K562 (cell line): ENCODE data around the gene ZNF384. TPM values are rescaled to one million over a fixed set of nuclear protein-coding genes. Genes with fewer than 3 reads are reported as not detected.

Source experiments
- ATAC-seq: fragments of 200-7000 bp; cut with Tn5 transposase; 3 replicates; pipeline ENCODE4 v1.9.1; 2020; ENCODE audit warnings: moderate library complexity
- BruUV-seq: library from RNA; stranded (reverse); fragments of 400-500 nt; replicated peaks from 2 replicates; lab custom pipeline; 2021; lab: Mats Ljungman, UMichigan
- CTCF ChIA-PET: fragments of 300-600 bp; formaldehyde crosslinking; extraction: SDS; loops from one replicate; lab custom pipeline; 2021; ENCODE audit warnings: low intra/inter-chr PET ratio; lab: Yijun Ruan, JAX
- POLR2A ChIA-PET: fragments of 300-600, 350-650 bp; sonication (Branson Sonifier 250); formaldehyde crosslinking; extraction: SDS; loops from one replicate; lab custom pipeline; 2021; ENCODE audit warnings: antibody characterized with exemption, inconsistent platforms; lab: Yijun Ruan, JAX
- DNase-seq, 4 experiments: peaks; one replicate each; pipeline versions ENCODE4 v3.0.0 to v3.0.0-alpha.2; 2011 to 2018; ENCODE audit warnings: low spot score in 3 of 4, mixed read lengths in 3 of 4; ENCODE audit errors: extremely low read depth in 1 of 4
- FAIRE-seq: peaks from 2 replicates; lab custom pipeline; 2011; peaks lifted over from hg19 to GRCh38; lab: Jason Lieb, UNC
- H2AFZ ChIP-seq: 2 replicates; pipeline ENCODE4 v1.6.0; 2011; ENCODE audit warnings: low read depth, low read length, control low read depth, inconsistent platforms
- H3K27ac ChIP-seq: fragments of 200-600 bp; 3 replicates; pipeline ENCODE4 v1.8.0; 2011; ENCODE audit warnings: low read depth, mild to moderate bottlenecking, control low read depth, inconsistent platforms, low read length, moderate library complexity, mixed read lengths; ENCODE audit errors: extremely low read depth
- H3K27me3 ChIP-seq, 2 experiments: fragments of 300-600 bp in 1 of 2; 2 replicates in 1 of 2; 3 replicates in 1 of 2; pipeline versions ENCODE4 v1.6.0 to v1.8.0; 2011; ENCODE audit warnings: inconsistent platforms in 2 of 2, low read length in 2 of 2, mild to moderate bottlenecking in 1 of 2, mixed read lengths in 1 of 2, moderate library complexity in 1 of 2; ENCODE audit not compliant: control insufficient read depth in 2 of 2, insufficient read depth in 2 of 2
- H3K36me3 ChIP-seq: fragments of 300-600 bp; 3 replicates; pipeline ENCODE4 v1.8.0; 2011; ENCODE audit warnings: mild to moderate bottlenecking, low read length, inconsistent platforms; ENCODE audit not compliant: control insufficient read depth, insufficient read depth
- H3K4me1 ChIP-seq, 2 experiments: fragments of 200-600 bp in 1 of 2; replicated peaks in 1 of 2; 2 replicates in 1 of 2; 3 replicates in 1 of 2; pipeline versions ENCODE4 v1.5.1 to v1.8.0; 2011; ENCODE audit warnings: inconsistent platforms in 2 of 2, low read length in 2 of 2, mild to moderate bottlenecking in 1 of 2, mixed read lengths in 1 of 2, moderate library complexity in 1 of 2; ENCODE audit not compliant: control insufficient read depth in 2 of 2, insufficient read depth in 2 of 2
- H3K4me2 ChIP-seq: 2 replicates; pipeline ENCODE4 v1.6.1; 2011; ENCODE audit warnings: low read length, control low read depth, inconsistent platforms, mixed read lengths; ENCODE audit not compliant: insufficient read depth
- H3K4me3 ChIP-seq: fragments of 200-600 bp; sonication (generic), shearing (Covaris generic); 2 replicates; pipeline ENCODE4 v1.5.1; 2016; ENCODE audit warnings: control low read depth, inconsistent platforms
- H3K79me2 ChIP-seq: fragments of 200-600 bp; 3 replicates; pipeline ENCODE4 v1.8.0; 2011; ENCODE audit warnings: low read length, inconsistent platforms; ENCODE audit not compliant: control insufficient read depth, insufficient read depth
- H3K9ac ChIP-seq, 2 experiments: 2 replicates each; pipeline versions ENCODE4 v1.6.0 to v1.6.1; 2011; ENCODE audit warnings: low read depth in 2 of 2, low read length in 2 of 2, control low read depth in 1 of 2, inconsistent platforms in 1 of 2, mild to moderate bottlenecking in 1 of 2, mixed read lengths in 1 of 2; ENCODE audit not compliant: insufficient read depth in 1 of 2
- H3K9me1 ChIP-seq: one replicate; pipeline ENCODE4 v1.6.0; 2011; ENCODE audit warnings: inconsistent platforms, mild to moderate bottlenecking, low read length, moderate library complexity; ENCODE audit not compliant: control insufficient read depth, insufficient read depth
- H3K9me3 ChIP-seq: replicated peaks from 2 replicates; pipeline ENCODE4 v1.5.1; 2011; ENCODE audit warnings: low read depth, low read length, inconsistent platforms; ENCODE audit not compliant: control insufficient read depth, insufficient read depth
- H4K20me1 ChIP-seq: replicated peaks from 2 replicates; pipeline ENCODE4 v1.6.1; 2011; ENCODE audit warnings: low read length, inconsistent platforms, mixed read lengths; ENCODE audit not compliant: control insufficient read depth, insufficient read depth
- CREB1 ChIP-seq, 2 experiments: sonication (generic) in 1 of 2; formaldehyde crosslinking in 1 of 2; IDR thresholded peaks; 2 replicates each; pipeline versions ENCODE4 v1.6.1 to v1.8.0; 2012 to 2022; ENCODE audit warnings: inconsistent platforms in 1 of 2, mild to moderate bottlenecking in 1 of 2, missing genetic modification reagents in 1 of 2, moderate library complexity in 1 of 2
- DEAF1 ChIP-seq: fragments of 450-650 bp; formaldehyde crosslinking; IDR thresholded peaks from 2 replicates; pipeline ENCODE4 v1.4.0; 2020; ENCODE audit warnings: mild to moderate bottlenecking, moderate library complexity
- L3MBTL2 ChIP-seq: fragments of 450-650 bp; IDR thresholded peaks from 2 replicates; pipeline ENCODE4 v1.6.1; 2016; ENCODE audit warnings: mild to moderate bottlenecking, moderate library complexity
- MCM5 ChIP-seq: fragments of 450-650 bp; IDR thresholded peaks from 2 replicates; pipeline ENCODE4 v1.6.1; 2016; ENCODE audit warnings: low read depth
- PKNOX1 ChIP-seq: fragments of 450-650 bp; IDR thresholded peaks from 2 replicates; pipeline ENCODE4 v1.6.1; 2016
- RBFOX2 ChIP-seq: fragments of 200-400 bp; formaldehyde crosslinking; IDR thresholded peaks from 2 replicates; pipeline ENCODE4 v1.6.1; 2017; ENCODE audit warnings: low read depth, mild to moderate bottlenecking, low read length, moderate library complexity
- STAT5B ChIP-seq: fragments of 250-450 bp; sonication (Bioruptor Pico); IDR thresholded peaks from 2 replicates; pipeline ENCODE4 v1.8.0; 2021; ENCODE audit warnings: mild to moderate bottlenecking, inconsistent platforms
- UBTF ChIP-seq, 2 experiments: IDR thresholded peaks; 2 replicates each; pipeline ENCODE4 v1.6.1; 2012; ENCODE audit warnings: improper control_type of control experiment in 2 of 2, low read depth in 2 of 2, low read length in 2 of 2, borderline replicate concordance in 1 of 2
- ZNF165 ChIP-seq: fragments of 250-450 bp; sonication (Bioruptor Pico); IDR thresholded peaks from 2 replicates; pipeline ENCODE4 v1.4.0; 2020; ENCODE audit warnings: borderline replicate concordance
- ZNF224 ChIP-seq: sonication (generic); formaldehyde crosslinking; IDR thresholded peaks from 2 replicates; pipeline ENCODE4 v1.8.0; 2022; ENCODE audit warnings: mild to moderate bottlenecking, missing genetic modification reagents
- WGBS: fragments of 100-300 bp; shearing (Covaris generic); methylation state at CpG from one replicate; pipeline ENCODE4 v1.1.6; 2016; ENCODE audit warnings: low coverage, mixed read lengths; ENCODE audit not compliant: insufficient coverage; ENCODE audit errors: missing lambda C conversion rate; 5-methylcytosine and 5-hydroxymethylcytosine counted together
- in situ Hi-C: fragments of 300-500 bp; cut with MboI; formaldehyde crosslinking; loops from 4 replicates; pipeline ENCODE4 v1.15.0; 2018; ENCODE audit warnings: inconsistent platforms, mixed read lengths
- intact Hi-C: fragments of 100-400 bp; cut with micrococcal nuclease; formaldehyde crosslinking; loops from 2 replicates; pipeline ENCODE4 v1.14.2; 2022
- polyA plus RNA-seq, 8 experiments: library from polyadenylated mRNA; depleted of rRNA in 4 of 8; stranded (reverse) in 5 of 8; unstranded in 3 of 8; fragments of >200 nt; fragmentation: Nextera tagmentation in 2 of 8; fragmentation: Illumina TruSeq in 1 of 8; extraction: Ambion mirVana in 2 of 8; extraction: Trizol in 1 of 8; gene quantifications; 2 replicates each; pipeline versions ENCODE4 v1.2.1 to v1.2.3, GENCODE V29; 2011 to 2014; ENCODE audit warnings: inconsistent platforms in 1 of 8, missing spikeins in 1 of 8
- total RNA-seq, 7 experiments: library from RNA; depleted of rRNA in 6 of 7; stranded (reverse); fragments of >200 nt in 6 of 7; fragmentation: Illumina TruSeq in 2 of 7; extraction: Trizol in 2 of 7; gene quantifications; 2 replicates each; pipeline versions ENCODE4 v1.2.1 to v1.2.3, GENCODE V29; 2011 to 2021; ENCODE audit warnings: low replicate concordance in 1 of 7

Gene ZNF384
- total and polyA plus RNA-seq, 9 of the 15 experiments (the other 6 are each of a cell fraction or from before 2014, with no cell fraction given), result 0.36 to 64.8 (median 21.3) TPM

- TF ChIP-seq DEAF1 (peak; percentile 54), STAT5B (CRISPR knock-in tag) (no peak)
- TF ChIP-seq, all 486 proteins: peak for 19
Observed at GRCh38 chr12:6735448-6736191, 46.4 kb upstream of the ZNF384 start (continued).

GRCh38 chr12:6734506-6735387, 45.6 kb upstream of the ZNF384 start:
- FAIRE-seq, result no peak
- DNase-seq, result no peak
- ChIA-PET CTCF (interaction anchor here (1.4 to 1.5 kb wide), 2 partner anchors 44 to 91 kb away, joined by 6 read pairs; no protein-coding TSS in a partner anchor), POLR2A (interaction anchor here (0.9 to 1.3 kb wide), 2 partner anchors 10 to 11 kb away, joined by 3 to 9 read pairs; partner anchors contain the start of gene COPS7A)
- H3K27me3 ChIP-seq, result no peaks in the 10 kb centered on the region
- H3K79me2 ChIP-seq, result no peaks in the 10 kb centered on the region
- H3K4me1 ChIP-seq, result peaks cover 0 to 2% of the 10 kb centered on the region in 2 experiments; a peak in 2 of 5 replicates
- BruUV-seq, result no TSS peak
- H3K36me3 ChIP-seq, result peaks cover 17% of the 10 kb centered on the region; the same call in 1 of the 3 replicates
- WGBS, result 75% methylated on average over 10 of the region's 10 CpGs
- ATAC-seq, result no peak
- H3K27ac ChIP-seq, result no peak overlapping the region
- H3K9me1 ChIP-seq, result no peaks in the 10 kb centered on the region
- H3K4me3 ChIP-seq, result no peak overlapping the region
- H3K9ac ChIP-seq, result peak overlapping the region in 1 of 2 experiments; percentile 35; a peak in 2 of 4 replicates
- in situ Hi-C loops, result no loop called here
- TF ChIP-seq ZNF224 (CRISPR knock-in tag), result no peak
- no peak for TF ChIP-seq MCM5
- TF ChIP-seq PKNOX1, result no peak
- no peak for TF ChIP-seq RBFOX2
- no peak for TF ChIP-seq ZNF165 (CRISPR knock-in tag)
- TF ChIP-seq CREB1 (IDR thresholded peaks at IDR 0.05), result no peak
- no peak for TF ChIP-seq CREB1 (CRISPR knock-in tag; IDR thresholded peaks at IDR 0.05)
- no peak for TF ChIP-seq UBTF (IDR thresholded peaks at IDR 0.05; ENCODE audit: borderline replicate concordance in 1 of 2, low read depth in 2 of 2, low read length in 2 of 2)
- TF ChIP-seq L3MBTL2, result no peak
- no peaks in the 10 kb centered on the region for H4K20me1 ChIP-seq
- intact Hi-C loops, result loop anchor here (1.0 kb wide), 2 partner anchors 45 to 91 kb away; no protein-coding TSS in a partner anchor
- no peak overlapping the region for H2AFZ ChIP-seq
- no peak overlapping the region for H3K4me2 ChIP-seq
- no peaks in the 10 kb centered on the region; the same call in 1 of the 2 replicates for H3K9me3 ChIP-seq
